Adipocyte (in vitro differentiated cells): ENCODE data around the gene PTGDS.
A peak's percentile ranks its signal among the peaks of the same experiment; 100 is the strongest.

Experiments used
- DNase-seq: peaks from one replicate; pipeline ENCODE4 v3.0.0-alpha.2; 2015; ENCODE audit warnings: low read depth
- H3K27me3 ChIP-seq: replicated peaks from 2 replicates; pipeline ENCODE4 v1.7.0; 2013; ENCODE audit warnings: mild to moderate bottlenecking, low read length, moderate library complexity; ENCODE audit not compliant: control insufficient read depth, insufficient read depth
- H3K36me3 ChIP-seq: 2 replicates; pipeline ENCODE4 v1.7.0; 2013; ENCODE audit warnings: low read length, mild to moderate bottlenecking, moderate library complexity; ENCODE audit not compliant: control insufficient read depth, insufficient read depth, severe bottlenecking
- H3K4me1 ChIP-seq: 2 replicates; pipeline ENCODE4 v1.7.0; 2013; ENCODE audit warnings: mild to moderate bottlenecking, low read length, moderate library complexity; ENCODE audit not compliant: control insufficient read depth, insufficient read depth
- H3K4me3 ChIP-seq: 2 replicates; pipeline ENCODE4 v1.7.0; 2013; ENCODE audit warnings: mild to moderate bottlenecking, low read length, moderate library complexity
- H3K9ac ChIP-seq: 2 replicates; pipeline ENCODE4 v1.7.0; 2013; ENCODE audit warnings: mild to moderate bottlenecking, low read length, moderate library complexity
- H3K9me3 ChIP-seq: 2 replicates; pipeline ENCODE4 v1.7.0; 2013; ENCODE audit warnings: mild to moderate bottlenecking, low read length, moderate library complexity; ENCODE audit not compliant: control insufficient read depth

The PTGDS gene

DNA sequence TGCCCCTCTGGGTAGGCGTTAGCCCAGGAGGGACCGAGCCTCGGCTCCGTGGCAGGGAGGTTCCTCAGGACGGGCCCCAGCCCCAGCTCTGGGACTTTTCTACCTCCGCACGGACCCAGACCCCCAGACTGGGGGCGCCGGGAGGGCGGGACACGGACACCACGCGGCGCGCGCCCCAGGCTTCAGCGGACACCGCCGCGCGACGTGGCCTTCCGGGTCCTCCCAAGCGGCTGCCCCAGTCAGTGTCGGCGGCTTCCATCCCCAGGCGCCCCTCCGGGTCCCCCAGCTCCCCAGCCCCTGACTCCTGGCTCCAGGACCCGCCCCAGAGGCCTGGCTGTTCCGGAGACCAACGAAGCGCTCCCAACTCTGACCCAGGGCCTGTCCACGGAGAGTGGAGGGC lies 8.5 kb downstream of the PTGDS start:
- no peaks in the 10 kb centered on the region for H3K36me3 ChIP-seq
- H3K4me3 ChIP-seq, result no peak overlapping the region
- H3K9ac ChIP-seq, result no peak overlapping the region
- H3K4me1 ChIP-seq, result no peaks in the 10 kb centered on the region
- no peak for DNase-seq
- H3K9me3 ChIP-seq, result no peaks in the 10 kb centered on the region
- peaks cover 12% of the 10 kb centered on the region for H3K27me3 ChIP-seq

DNA sequence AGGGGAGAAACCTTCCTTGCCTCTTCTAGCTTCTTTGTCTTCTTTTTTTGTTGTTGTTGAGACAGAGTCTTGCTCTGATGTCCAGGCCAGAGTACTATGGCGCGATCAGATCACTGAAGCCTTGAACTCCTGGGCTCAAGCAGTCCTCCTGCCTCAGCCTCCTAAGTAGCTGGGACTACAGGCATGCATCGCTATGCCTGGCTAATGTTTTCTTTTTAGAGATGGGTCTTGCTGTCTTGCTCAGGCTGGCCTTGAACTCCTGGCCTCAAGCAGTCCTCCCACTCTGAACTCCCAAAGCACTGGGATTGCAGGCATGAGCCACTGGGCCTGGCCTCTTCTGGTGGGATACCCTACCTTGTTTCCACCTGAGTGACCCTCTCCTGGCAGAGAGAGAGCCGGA lies 11.6 kb downstream of the PTGDS start:
- Histone ChIP-seq H3K9me3 (no peaks in the 10 kb centered on the region), H3K36me3 (no peaks in the 10 kb centered on the region), H3K27me3 (peaks cover 7% of the 10 kb centered on the region), H3K4me1 (peaks cover 10% of the 10 kb centered on the region), H3K4me3 (no peak overlapping the region), H3K9ac (no peak overlapping the region)
- no peak for DNase-seq

DNA sequence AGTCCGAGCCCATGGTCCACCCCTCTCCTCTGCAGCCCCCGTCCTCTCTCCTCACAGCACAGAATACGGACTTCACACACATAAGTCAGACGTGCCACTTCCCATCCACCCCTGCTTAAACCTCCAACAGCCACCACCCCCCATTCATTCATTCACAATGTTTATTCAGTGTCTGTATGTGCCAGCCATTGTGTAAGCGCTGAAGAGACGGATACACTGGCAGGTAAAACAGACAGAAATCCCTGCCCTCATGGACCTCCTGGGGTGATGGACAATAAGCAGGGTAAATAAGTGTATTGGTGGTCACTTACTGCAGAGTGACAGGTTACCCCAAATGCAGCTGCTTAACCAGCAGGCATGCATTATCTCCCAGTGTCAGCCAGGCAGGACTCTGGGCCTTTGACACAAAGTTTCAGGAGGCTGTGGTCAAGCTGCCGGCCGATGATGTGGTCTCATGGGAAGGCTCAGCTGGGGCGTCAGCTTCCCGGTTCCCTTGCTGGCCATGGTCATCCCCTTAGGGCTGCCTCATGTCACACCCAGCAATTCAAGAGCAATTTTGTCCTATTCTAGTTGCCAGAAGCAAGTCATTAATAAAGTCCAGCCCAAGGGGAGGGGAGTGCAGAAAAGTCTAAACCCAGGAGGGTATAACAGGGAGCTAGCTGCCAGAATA lies 13.1 kb downstream of the PTGDS start:
- Histone ChIP-seq H3K27me3 (peaks cover 4% of the 10 kb centered on the region), H3K9me3 (no peaks in the 10 kb centered on the region), H3K9ac (no peak overlapping the region), H3K4me3 (no peak overlapping the region), H3K4me1 (peaks cover 10% of the 10 kb centered on the region), H3K36me3 (no peaks in the 10 kb centered on the region)
- no peak for DNase-seq

DNA sequence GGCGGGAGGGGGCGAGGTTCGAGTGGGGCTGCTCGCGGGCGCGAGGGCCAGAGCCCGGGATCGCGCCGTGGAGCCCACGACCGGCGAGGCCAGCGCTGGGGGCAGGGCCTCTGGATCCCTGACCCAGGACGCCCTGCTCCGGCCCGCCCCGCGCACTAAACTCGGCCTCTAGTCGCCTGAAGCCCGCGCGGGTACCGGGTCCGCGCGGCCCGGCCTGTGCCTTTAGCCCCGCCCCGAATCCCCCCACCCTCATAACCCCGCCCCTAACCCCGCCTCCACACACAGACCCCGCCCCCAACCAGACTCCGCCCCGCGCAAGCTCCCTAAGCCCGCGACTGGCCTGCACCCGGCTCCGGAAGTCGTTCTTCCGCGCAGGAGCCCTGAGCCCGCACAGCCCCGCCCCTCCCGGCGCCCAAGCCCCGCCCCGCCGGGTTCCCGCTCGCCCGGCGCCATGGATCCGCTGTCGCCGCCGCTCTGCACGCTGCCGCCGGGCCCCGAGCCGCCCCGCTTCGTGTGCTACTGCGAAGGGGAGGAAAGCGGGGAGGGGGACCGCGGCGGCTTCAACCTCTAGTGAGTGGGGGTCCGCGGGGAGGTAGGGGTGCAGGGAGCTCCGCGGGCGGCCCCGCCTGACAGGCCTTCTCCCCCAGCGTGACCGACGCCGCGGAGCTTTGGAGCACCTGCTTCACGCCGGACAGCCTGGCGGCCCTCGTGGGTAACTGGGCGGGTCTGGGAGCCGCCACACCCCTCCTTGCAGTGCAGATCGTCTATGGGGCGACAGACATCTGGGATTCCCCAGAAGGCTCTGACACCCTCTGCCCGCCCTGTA lies 14.9 kb downstream of the PTGDS start, which contains the start of gene PAXX:
PAXX (plus strand) TSS at position 430 of the 826 bp plus-strand sequence; CDS start at position 452, 22 bp downstream.
- H3K9me3 ChIP-seq, result no peaks in the 10 kb centered on the region
- H3K4me1 ChIP-seq, result peaks cover 18% of the 10 kb centered on the region
- peak within 1 kb of the TSS; percentile 88 for H3K4me3 ChIP-seq
- H3K9ac ChIP-seq, result peak within 1 kb of the TSS; percentile 84
- peak; percentile 97 for DNase-seq
- no peaks in the 10 kb centered on the region for H3K27me3 ChIP-seq
- H3K36me3 ChIP-seq, result no peaks in the 10 kb centered on the region

DNA sequence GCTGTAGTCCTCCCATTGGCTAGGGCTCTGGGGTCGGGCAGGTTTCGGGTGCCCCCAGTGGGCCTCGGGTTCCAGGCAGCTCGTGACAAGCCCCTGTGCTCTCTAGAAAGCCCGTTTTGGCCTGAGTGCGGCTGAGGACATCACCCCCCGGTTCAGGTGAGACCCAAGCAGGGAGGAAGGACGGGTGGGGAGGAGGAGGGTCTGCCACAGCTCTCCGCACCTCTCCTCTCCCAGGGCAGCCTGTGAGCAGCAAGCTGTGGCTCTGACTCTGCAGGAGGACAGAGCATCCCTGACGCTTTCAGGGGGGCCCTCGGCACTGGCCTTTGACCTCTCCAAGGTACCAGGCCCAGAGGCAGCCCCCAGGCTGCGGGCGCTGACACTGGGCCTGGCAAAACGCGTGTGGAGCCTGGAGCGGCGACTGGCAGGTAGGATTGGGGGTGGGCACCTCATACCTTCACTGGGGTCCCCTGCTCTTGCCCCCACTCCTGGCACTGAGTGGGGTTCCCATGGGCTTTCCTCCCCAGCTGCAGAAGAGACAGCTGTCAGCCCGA lies 15.6 kb downstream of the PTGDS start:
- no peaks in the 10 kb centered on the region for H3K36me3 ChIP-seq
- peak overlapping the region; percentile 84 for H3K9ac ChIP-seq
- H3K4me1 ChIP-seq, result peaks cover 18% of the 10 kb centered on the region
- no peaks in the 10 kb centered on the region for H3K9me3 ChIP-seq
- no peak for DNase-seq
- no peaks in the 10 kb centered on the region for H3K27me3 ChIP-seq
- H3K4me3 ChIP-seq, result peak overlapping the region; percentile 88

DNA sequence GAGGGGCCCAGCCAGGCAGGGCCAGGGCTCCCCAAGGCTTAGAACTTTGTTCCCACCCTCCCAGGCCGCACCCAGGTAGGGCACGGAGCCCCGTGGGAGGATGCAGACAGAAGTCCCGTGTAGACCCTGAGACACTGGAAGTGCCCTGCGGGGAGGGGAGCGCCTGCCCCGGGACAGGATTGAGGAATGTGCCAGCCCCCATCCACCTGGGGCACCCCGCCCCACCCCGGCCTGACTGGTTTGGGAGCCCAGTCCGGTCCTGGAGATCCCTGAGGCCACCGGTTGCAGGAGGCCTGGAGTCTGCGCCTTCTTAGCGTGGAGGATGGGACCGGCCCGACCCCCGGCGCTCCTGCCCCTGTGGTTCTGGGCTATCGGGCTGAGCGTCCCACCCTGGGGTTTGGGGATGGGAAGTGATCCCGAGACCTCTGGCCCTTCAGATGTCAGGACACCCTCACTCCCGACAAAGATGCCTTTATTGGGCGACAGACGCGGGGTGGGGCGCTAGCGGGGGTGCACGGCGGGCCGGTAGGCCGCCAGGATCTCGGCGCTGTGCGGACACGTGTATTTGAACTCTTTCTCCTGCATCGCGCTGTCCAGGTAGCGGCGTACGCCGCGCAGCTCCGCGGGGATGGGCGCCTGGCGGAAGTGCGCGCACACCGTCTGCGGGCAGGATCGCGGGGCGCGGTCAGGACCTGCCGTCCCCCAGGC lies 17.0 kb downstream of the PTGDS start:
- no peaks in the 10 kb centered on the region for H3K36me3 ChIP-seq
- no peak overlapping the region for H3K4me3 ChIP-seq
- no peaks in the 10 kb centered on the region for H3K9me3 ChIP-seq
- no peaks in the 10 kb centered on the region for H3K27me3 ChIP-seq
- H3K4me1 ChIP-seq, result peaks cover 28% of the 10 kb centered on the region
- no peak for DNase-seq
- no peak overlapping the region for H3K9ac ChIP-seq

DNA sequence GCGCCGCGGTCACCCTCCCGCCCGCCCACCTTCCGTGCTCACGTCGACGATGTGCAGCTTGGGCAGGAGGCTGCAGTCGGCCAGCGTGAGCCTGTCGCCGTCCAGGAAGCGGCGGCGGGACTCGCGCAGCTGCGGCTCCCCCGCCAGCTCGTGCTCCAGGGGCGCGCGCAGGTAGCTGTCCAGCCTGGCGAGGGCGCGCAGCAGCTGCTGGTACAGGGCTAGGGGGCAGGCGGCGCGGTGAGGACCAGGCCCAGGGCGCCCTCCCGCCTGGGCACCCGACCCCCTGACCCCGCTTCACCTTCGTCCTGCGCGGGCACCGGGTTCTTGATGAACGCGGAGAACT lies 17.6 kb downstream of the PTGDS start:
- Histone ChIP-seq H3K4me1 (peaks cover 31% of the 10 kb centered on the region), H3K27me3 (no peaks in the 10 kb centered on the region), H3K36me3 (no peaks in the 10 kb centered on the region), H3K9ac (peak overlapping the region; percentile 54), H3K4me3 (peak overlapping the region; percentile 41), H3K9me3 (no peaks in the 10 kb centered on the region)
- no peak for DNase-seq

DNA sequence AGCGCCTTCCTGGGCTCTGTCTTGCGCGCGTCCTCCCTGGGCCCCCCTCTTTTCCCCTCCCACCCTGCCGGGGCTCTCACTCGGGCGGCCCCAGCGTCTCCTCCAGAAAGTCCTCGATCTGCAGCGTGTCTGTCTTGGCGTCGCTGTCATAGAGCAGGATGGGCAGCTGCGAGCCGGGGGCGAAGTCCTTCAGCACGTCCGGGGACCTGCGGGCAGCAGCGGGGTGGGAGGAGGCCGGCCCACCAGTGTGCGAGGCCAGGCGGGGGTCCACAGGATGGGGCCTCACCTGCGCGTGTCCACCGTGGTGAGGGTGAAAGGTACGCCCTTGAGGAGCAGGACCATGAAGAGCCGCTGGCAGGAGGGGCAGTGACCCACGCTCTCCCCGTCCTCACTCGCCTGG lies 18.1 kb downstream of the PTGDS start:
- H3K9ac ChIP-seq, result peak overlapping the region; percentile 54
- H3K9me3 ChIP-seq, result no peaks in the 10 kb centered on the region
- H3K36me3 ChIP-seq, result no peaks in the 10 kb centered on the region
- H3K27me3 ChIP-seq, result no peaks in the 10 kb centered on the region
- H3K4me1 ChIP-seq, result peaks cover 36% of the 10 kb centered on the region
- H3K4me3 ChIP-seq, result peak overlapping the region; percentile 41
- DNase-seq, result no peak

DNA sequence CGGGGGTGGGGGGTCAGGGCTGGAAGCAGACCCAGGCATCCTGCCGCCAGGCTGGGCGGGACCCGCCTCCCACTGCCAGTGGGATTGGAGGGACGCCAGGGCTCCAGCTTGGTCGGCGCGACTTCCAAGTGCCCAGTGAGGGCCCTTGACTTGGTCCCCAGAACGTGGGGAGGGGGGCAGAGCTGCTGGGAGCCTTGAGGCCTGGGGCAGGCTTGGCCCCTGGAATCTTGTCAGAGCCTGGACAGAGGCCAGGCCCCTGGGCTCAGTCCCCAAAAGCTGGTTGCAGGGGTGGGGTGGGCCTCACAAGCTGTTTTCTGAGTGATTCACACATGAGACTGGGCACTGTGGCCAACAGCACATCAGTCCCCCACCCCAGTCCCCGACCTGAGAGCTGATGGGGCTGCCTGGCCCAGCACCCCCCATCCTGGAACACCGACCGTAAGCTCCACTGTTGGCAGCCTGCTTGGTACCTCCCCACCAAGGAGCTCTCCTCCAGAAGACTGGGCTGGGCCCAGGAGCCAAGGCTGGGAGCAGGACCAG lies 18.5 kb downstream of the PTGDS start:
- DNase-seq, result no peak
- Histone ChIP-seq H3K9ac (peak overlapping the region; percentile 79), H3K4me3 (peak overlapping the region; percentile 59)

DNA sequence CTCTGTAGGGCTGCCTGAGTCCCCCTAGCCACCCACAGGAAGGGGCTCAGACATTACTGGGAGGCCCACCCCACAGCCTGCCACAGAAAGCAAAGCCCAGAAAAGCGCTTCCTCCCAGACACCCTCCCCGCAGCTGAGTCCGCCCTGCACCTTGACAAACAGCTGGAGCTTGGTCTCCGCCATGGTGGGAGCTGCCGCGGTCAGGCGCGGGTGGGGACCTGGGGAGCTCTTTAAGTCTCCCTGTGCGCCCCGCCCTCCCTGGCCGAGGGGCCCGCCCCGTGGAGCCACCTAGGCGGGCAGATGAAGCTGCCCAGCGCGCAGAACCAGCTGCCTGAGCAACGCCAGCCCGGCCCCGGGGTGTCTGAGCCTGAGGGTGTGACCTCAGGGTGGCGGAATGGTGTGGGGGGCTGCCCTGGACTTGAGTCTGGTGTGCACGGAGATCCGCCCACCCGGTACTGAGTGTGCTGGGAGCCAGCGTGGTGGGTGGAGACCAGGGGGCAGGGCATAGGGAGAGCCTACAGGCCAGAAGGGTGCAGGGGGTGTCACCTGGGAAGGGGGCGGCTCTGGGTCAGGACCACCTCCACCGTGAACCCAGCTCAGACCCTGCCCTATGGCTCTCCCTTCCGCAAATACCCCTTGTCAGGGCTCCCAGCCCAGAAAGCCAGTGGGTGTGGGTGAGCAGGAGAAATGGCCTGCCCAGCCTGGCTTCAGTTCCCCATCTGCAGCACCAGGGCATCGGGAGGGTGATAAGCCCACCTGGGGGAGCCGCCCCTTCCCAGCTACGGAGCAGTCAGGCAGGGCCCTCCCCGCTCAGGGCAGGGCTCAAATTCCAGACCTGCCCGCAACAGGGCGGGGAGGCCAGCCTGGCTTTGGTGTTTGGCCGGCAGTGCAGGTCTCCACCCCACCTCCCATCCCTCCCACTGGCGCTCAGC lies 19.3 kb downstream of the PTGDS start, which contains the start of gene CLIC3:
CLIC3 (minus strand) TSS at position 208 of the 932 bp plus-strand sequence; CDS start at position 183, 25 bp downstream.
- H3K4me3 ChIP-seq, result peak within 1 kb of the TSS; percentile 59
- H3K9me3 ChIP-seq, result no peaks in the 10 kb centered on the region
- peaks cover 39% of the 10 kb centered on the region for H3K4me1 ChIP-seq
- H3K9ac ChIP-seq, result peak within 1 kb of the TSS; percentile 79
- DNase-seq, result no peak
- no peaks in the 10 kb centered on the region for H3K27me3 ChIP-seq
- no peaks in the 10 kb centered on the region for H3K36me3 ChIP-seq

More for the DNA sequence above, 18.5 kb downstream of the PTGDS start:
- Histone ChIP-seq H3K4me1 (peaks cover 39% of the 10 kb centered on the region), H3K36me3 (no peaks in the 10 kb centered on the region), H3K27me3 (no peaks in the 10 kb centered on the region), H3K9me3 (no peaks in the 10 kb centered on the region)
